T-helper 2 cell treated with Interferon-gamma antibody and Interleukin-4, amounts not matched to agents 100 ng/mL and 5 ng/mL, for 36 hours (primary cell): ENCODE results near the gene PTCHD1. TPM values are rescaled to one million over a fixed set of nuclear protein-coding genes. Genes with fewer than 3 reads are reported as not detected.

Source experiments
- intact Hi-C: fragments of 100-400 bp; cut with micrococcal nuclease; formaldehyde crosslinking; loops from one replicate; pipeline ENCODE4 v1.15.1; 2023
- total RNA-seq: library from RNA; stranded (reverse); gene quantifications from 2 replicates; pipeline ENCODE4 v1.2.3, GENCODE V29; 2022

PTCHD1 gene
- total RNA-seq, 1 donor from 2014 or later: not detected

DNA sequence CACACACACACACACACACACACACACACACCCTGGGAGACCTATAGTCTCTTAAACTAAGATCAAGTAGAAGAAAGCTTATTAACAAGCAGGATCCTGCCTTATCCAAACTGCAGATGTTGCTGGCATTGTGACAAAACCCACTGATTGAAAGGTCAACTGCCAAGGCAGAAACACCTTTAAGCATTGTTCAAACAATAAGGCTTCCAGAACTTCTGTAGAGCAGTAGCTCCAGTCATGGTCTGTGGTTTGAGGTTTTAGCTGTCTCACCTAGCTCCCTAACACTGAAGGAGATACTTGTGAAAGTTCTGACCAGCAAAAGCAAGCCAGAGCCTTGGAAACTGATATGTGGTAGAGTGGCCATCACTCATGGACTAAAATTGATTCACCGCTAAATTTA is 59.8 kb downstream of the PTCHD1 start:
- intact Hi-C loops: no loop called here

DNA sequence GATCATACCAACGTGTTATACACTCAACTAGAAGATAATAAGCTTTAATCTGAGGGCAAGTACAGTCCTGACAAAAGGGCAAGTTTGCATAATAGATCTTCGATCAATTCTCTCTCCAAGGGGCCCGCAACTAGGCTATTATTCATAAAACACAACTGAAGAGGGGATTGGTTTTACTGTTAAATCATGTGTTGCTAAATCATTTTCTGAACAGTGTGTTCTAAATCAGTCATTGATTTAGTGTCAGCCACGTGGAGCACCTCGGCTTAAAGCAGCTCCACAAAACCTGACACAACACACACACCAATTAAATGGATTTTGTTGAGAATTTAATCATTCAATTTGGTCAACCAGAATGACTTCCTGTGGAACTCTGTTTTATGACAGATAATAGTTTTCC is 61.6 kb downstream of the PTCHD1 start:
- intact Hi-C loops: no loop called here

DNA sequence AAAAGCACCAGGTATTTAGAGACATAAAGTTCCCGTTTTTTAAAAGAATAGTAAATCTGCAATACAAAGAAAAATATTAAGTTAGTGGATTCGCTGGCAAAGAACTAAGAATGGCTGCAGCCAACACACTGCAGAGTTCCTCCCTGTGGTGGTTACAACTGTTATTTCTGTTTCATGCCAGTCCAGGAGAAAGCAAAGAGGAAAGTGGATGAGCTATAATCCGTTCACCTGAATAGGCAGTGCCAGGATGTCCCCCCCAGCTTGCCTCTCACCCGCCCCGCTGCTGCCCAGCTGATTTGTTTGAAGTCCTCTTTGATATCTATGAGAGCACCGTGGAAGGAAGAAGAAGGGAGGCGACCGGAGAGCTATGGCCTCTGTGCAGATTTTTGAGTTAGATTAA is 63.9 kb downstream of the PTCHD1 start:
- intact Hi-C loops: no loop called here

DNA sequence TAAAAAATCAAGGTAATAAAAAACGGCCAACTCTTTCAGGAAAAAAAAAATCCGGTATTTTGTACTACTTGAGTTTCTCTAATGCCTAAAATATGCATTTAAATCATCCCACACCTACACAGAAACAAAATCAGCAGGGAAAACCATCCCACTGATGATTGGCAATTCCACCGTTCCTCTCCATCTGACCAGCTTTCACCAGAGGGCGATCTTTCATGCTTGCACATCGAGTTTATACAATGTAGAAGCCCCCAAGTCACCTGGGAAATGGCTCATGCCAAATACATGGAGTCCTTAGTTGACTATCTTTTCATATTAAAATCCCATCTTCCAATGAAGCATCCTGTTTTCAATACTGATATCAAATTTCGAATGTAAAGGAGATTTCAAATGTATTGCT is 69.2 kb downstream of the PTCHD1 start:
- intact Hi-C loops: no loop called here

DNA sequence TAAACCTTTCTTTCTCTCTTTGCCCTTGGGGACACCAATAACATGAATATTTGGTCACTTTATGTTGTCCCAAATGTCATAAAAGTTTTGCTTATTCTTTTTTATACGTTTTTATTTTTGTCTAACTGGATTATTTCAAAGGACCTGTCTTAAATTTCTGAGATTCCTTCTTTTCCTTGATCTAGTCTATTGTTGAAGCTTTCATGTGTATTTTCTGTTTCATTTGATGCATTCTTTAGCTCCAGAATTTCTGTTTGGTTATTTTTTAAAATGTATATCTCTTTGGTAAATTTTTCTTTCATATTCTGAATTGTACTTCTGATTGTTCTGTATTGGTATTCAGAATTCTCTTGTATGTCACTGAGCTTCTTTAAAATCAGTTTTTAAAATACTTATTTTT is 88.3 kb downstream of the PTCHD1 start:
- intact Hi-C loops: no loop called here

DNA sequence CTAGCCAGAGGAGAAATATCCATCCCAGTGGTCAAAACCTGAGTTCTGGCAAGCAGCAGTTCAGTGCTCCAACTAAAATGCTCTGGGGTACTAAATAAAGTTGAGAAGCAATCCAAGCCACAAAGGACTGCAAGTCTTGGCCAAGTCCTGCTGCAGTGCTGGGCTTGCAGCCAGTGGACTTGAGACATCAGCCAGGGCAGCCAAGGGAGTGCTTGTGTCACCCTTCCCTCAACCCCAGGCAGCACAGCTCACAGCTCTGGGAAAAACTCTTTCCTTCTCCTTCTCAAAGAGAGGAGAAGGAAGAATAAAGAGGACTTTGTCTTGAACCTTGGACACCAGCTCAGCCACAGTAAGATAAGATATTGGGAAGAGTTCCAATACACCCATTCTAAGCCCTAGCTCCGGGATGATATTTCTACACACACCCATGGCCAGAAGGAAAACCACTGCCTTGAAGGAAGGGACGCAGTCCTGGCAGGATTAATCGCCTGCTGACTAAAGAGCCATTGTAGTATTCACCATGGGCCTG is 99.8 kb downstream of the PTCHD1 start:
- intact Hi-C loops: no loop called here

DNA sequence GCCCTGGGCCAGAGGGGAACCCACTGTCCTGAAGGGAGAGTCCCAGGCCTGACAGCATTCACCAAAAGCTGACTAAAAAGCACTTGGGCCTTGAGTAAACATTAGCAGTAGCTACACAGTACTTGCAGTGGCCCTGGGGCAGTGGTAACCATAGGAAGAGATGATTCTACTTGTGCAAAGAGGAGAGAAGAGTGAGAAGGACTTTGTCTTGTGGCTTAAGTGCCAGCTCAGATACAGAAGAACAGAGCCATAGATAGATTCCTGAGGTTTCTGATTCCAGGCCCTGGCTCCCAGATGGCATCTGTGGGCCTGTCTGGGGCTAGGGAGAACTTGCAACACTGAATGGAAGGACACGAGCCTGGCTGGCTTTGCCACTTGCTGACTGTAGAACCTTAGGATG is 100.5 kb downstream of the PTCHD1 start:
- intact Hi-C loops: no loop called here

DNA sequence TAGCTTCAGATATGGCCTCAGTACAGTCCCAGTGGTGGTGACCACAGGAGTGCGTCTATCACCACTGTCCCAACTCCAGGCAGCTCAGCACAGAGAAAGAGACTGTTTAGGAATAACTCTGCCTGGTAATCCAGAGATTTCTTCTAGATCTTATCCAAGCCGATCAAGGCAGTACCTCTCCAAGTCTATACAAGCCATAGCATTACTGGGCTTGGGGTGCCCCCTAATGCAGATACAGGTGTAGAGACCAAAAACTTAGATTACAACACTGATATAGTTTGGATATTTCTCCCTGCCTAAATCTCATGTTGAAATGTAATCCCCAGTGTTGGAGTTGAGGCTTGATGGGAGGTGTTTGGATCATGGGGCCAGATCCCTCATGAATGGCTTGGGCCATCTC is 100.9 kb downstream of the PTCHD1 start:
- intact Hi-C loops: no loop called here

DNA sequence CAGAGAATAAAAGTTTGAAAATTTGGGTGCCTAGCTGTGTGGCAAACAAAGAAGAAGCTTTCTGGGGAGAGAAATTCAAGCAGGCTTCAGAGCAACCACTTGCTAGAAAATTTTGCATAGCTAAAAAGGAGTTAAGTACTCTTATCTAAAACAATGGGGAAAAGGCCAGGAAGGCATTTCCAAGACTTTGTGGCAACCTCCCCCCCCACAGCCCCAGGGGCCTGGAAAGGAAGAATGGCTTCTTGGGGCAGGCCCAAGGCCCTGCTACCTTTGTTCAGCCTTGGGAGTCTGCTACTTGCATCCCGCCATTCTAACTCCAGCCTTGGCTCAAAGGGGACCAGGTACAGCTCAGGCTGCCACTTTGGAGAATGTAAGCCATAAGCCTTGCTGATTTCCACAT is 102.2 kb downstream of the PTCHD1 start:
- intact Hi-C loops: no loop called here

DNA sequence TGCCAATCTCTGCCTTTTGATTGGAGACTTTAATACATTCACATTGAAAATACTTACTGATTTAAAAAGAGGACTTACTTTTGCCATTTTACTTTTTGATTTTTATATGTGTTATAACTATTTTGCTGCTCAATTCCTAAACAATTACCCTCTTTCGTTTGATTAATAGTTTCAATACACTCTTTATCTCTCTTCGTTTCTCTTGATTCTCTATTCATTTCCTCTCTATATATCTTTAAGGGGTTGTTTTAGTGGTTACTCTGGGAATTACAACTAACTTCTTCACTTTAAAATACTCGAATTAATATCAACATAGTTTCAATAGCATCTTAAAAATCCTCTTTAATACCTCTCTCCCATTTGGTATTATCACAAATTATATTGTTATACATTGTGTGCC is 116.6 kb downstream of the PTCHD1 start:
- intact Hi-C loops: no loop called here
